ENCODE measurements around the gene SLC7A9. TPM values are rescaled to one million over a fixed set of nuclear protein-coding genes. Genes with fewer than 3 reads are reported as not detected.
"Not testable (repeated sequence)": the region's sequence is repeated elsewhere in the genome, so short reads cannot be mapped to it uniquely, and the experiment has no call there.

Gene SLC7A9
- polyA plus RNA-seq, 5 donors, result 0.85 to 1.5 (median 0.97) TPM

GRCh38 chr19:32885255-32885654 is 15.7 kb upstream of the SLC7A9 start:
- DNase-seq, result not testable (repeated sequence)

GRCh38 chr19:32881766-32882165 is 12.2 kb upstream of the SLC7A9 start:
- DNase-seq, result no peak

GRCh38 chr19:32880622-32881021 is 11.1 kb upstream of the SLC7A9 start:
- DNase-seq, result no peak

- no peak for DNase-seq
Measured at GRCh38 chr19:32879741-32880140, 10.2 kb upstream of the SLC7A9 start.

GRCh38 chr19:32878988-32879387 is 9.4 kb upstream of the SLC7A9 start:
- no peak for DNase-seq

GRCh38 chr19:32877977-32878745 is 8.6 kb upstream of the SLC7A9 start:
- no peak for DNase-seq

GRCh38 chr19:32877323-32877912 is 7.9 kb upstream of the SLC7A9 start:
- no peak for DNase-seq

- no peak for DNase-seq
Measured at GRCh38 chr19:32876919-32877285, 7.3 kb upstream of the SLC7A9 start.

- no peak for DNase-seq
Measured at GRCh38 chr19:32876236-32876918, 6.8 kb upstream of the SLC7A9 start.

GRCh38 chr19:32875428-32875827 is 5.9 kb upstream of the SLC7A9 start:
- DNase-seq, result no peak

GRCh38 chr19:32874605-32875004 is 5.0 kb upstream of the SLC7A9 start:
- no peak for DNase-seq

GRCh38 chr19:32873247-32873959 is 3.8 kb upstream of the SLC7A9 start:
- DNase-seq, result no peak

GRCh38 chr19:32872391-32872790 is 2.8 kb upstream of the SLC7A9 start:
- no peak for DNase-seq

- no peak for DNase-seq
Measured at GRCh38 chr19:32870981-32871451, 1.4 kb upstream of the SLC7A9 start.

GRCh38 chr19:32869966-32870573 is 503 bp upstream of the SLC7A9 start:
- DNase-seq, result no peak

GRCh38 chr19:32868206-32868950 is 1.2 kb downstream of the SLC7A9 start:
- DNase-seq, result no peak

GRCh38 chr19:32867436-32867835 is 2.1 kb downstream of the SLC7A9 start:
- DNase-seq, result not testable (repeated sequence)

GRCh38 chr19:32866564-32867265 is 2.9 kb downstream of the SLC7A9 start:
- no peak for DNase-seq

GRCh38 chr19:32866061-32866460 is 3.5 kb downstream of the SLC7A9 start:
- DNase-seq, result no peak

GRCh38 chr19:32865326-32865725 is 4.2 kb downstream of the SLC7A9 start:
- DNase-seq, result no peak
